HL-60 (cell line): Measurements from ENCODE around the gene CHST2.

ENCODE experiments used
- DNase-seq, 2 experiments: peaks; one replicate each; pipeline ENCODE4 v3.0.0-alpha.2; 2010 to 2020; ENCODE audit warnings: low read depth in 1 of 2, low spot score in 1 of 2
- H3K27ac ChIP-seq: fragments of 250-450 bp; sonication (Bioruptor Pico); replicated peaks from 2 replicates; pipeline ENCODE4 v1.5.1; 2020; ENCODE audit warnings: mild to moderate bottlenecking, moderate library complexity
- H3K27me3 ChIP-seq: fragments of 250-450 bp; sonication (Bioruptor Pico); 2 replicates; pipeline ENCODE4 v1.5.1; 2021; ENCODE audit warnings: mild to moderate bottlenecking, moderate library complexity; ENCODE audit not compliant: insufficient read depth, poor library complexity, severe bottlenecking
- H3K4me3 ChIP-seq: replicated peaks from 2 replicates; pipeline ENCODE4 v1.5.1; 2011; ENCODE audit warnings: mild to moderate bottlenecking, control low read depth, low read length; ENCODE audit not compliant: insufficient read depth
- CTCF ChIP-seq: IDR thresholded peaks from one replicate; pipeline ENCODE4 v1.5.1; 2011; ENCODE audit warnings: low read length, control low read depth, inconsistent platforms; ENCODE audit not compliant: insufficient read depth
- GABPA ChIP-seq: IDR thresholded peaks from 2 replicates; pipeline ENCODE4 v1.6.1; 2012; ENCODE audit warnings: low read depth
- POLR2AphosphoS5 ChIP-seq: IDR thresholded peaks from 2 replicates; pipeline ENCODE4 v1.6.1; 2012; ENCODE audit warnings: low read depth
- REST ChIP-seq: IDR thresholded peaks from 2 replicates; pipeline ENCODE4 v1.6.1; 2012; ENCODE audit warnings: low read depth; ENCODE audit not compliant: insufficient replicate concordance
- SPI1 ChIP-seq: IDR thresholded peaks from 2 replicates; pipeline ENCODE4 v1.6.1; 2012; ENCODE audit warnings: low read depth, mild to moderate bottlenecking, borderline replicate concordance

CHST2 gene

GRCh38 chr3:143137435-143138036 lies 18.0 kb downstream of the CHST2 start:
- Histone ChIP-seq H3K4me3 (no peak overlapping the region), H3K27me3 (no peaks in the 10 kb centered on the region), H3K27ac (no peak overlapping the region)
- TF ChIP-seq GABPA (no peak), SPI1 (no peak), POLR2AphosphoS5 (no peak), REST (no peak), CTCF (no peak)
- no peak for DNase-seq

- DNase-seq: no peak
- TF ChIP-seq REST: no peak
- TF ChIP-seq SPI1: no peak
- no peak for TF ChIP-seq GABPA
- no peak for TF ChIP-seq CTCF
- no peak for TF ChIP-seq POLR2AphosphoS5
- H3K27ac ChIP-seq: no peak overlapping the region
These were observed 19.4 kb downstream of the CHST2 start for GRCh38 chr3:143138953-143139352.

GRCh38 chr3:143139762-143140161 lies 20.2 kb downstream of the CHST2 start:
- TF ChIP-seq POLR2AphosphoS5: no peak
- no peak for TF ChIP-seq CTCF
- TF ChIP-seq GABPA: no peak
- no peak for TF ChIP-seq REST
- TF ChIP-seq SPI1: no peak
- Histone ChIP-seq H3K4me3 (no peak overlapping the region), H3K27me3 (no peaks in the 10 kb centered on the region), H3K27ac (no peak overlapping the region)
- DNase-seq: no peak

More at GRCh38 chr3:143138953-143139352, 19.4 kb downstream of the CHST2 start:
- Histone ChIP-seq H3K27me3 (no peaks in the 10 kb centered on the region), H3K4me3 (no peak overlapping the region)
